Left renal cortex interstitium (tissue), 4 donors: Measurements from ENCODE around the gene DEFB128. TPM values are rescaled to one million over a fixed set of nuclear protein-coding genes. Genes with fewer than 3 reads are reported as not detected.

ENCODE experiments used
- DNase-seq, 4 donors: peaks; one replicate each; pipeline ENCODE4 v3.0.0-alpha.2; 2013; ENCODE audit warnings: low read depth in 4 of 4, low spot score in 2 of 4, missing footprints in 1 of 4
- polyA plus RNA-seq, 4 donors: library from polyadenylated mRNA; unstranded; fragments of 120-200 nt; gene quantifications; one replicate each; pipeline ENCODE4 v1.2.1, GENCODE V29; 2013; ENCODE audit not compliant: insufficient read length in 4 of 4

DEFB128 gene
- polyA plus RNA-seq, 4 donors: not detected

DNA sequence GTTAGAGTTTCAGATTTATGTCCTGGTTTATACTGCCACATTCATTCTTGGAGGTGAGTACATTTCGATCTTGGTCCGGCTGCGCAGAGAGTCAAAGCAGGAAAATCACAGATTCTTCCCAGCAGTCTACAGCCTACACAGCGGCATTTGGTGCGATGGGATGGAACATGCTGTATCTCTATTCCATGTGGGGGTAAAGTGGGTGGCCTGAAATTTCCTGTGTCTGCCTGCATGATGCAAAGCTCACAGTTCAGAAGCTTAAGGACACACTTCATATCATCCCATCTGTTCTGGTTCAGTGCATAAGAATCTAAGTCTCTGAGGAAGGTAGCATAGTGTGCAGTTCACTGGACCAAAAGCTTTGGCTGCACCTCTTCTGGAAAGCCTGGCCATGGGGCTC, 32.4 kb downstream of the DEFB128 start, which contains the start of gene DEFB127:
Gene DEFB127 (plus strand): TSS at position 301 of the 400 bp plus-strand sequence. CDS start 91 bp downstream, at position 392.
- no peak for DNase-seq

GRCh38 chr20:152131-152530, 37.4 kb downstream of the DEFB128 start:
- DNase-seq: no peak

- DNase-seq: no peak
Measured at GRCh38 chr20:145877-146276, 43.6 kb downstream of the DEFB128 start.

DNA sequence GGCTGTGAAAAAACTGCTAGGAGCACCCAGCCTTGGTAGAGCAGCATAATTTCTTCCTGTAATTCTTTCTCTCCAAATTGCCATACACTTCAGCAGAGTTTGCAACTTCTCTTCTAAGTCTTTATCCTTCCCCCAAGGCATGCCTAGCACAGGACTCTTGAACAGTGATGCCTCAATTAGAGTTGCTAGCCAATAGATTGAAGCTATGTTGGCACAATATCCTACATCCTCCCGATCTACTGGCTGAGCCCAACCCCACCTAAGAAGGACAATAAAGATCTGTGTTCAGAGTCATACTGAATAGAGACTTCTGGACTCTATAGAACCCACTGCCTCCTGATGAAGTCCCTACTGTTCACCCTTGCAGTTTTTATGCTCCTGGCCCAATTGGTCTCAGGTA, 47.2 kb downstream of the DEFB128 start, which contains the start of gene DEFB126:
Gene DEFB126 (plus strand): TSS at position 301 of the 400 bp plus-strand sequence. CDS start 39 bp downstream, at position 340.
- no peak for DNase-seq

Other genes with a start within 250 kb of the DEFB128 start
- gene DEFB125, start 102.0 kb downstream of the DEFB128 start, polyA plus RNA-seq: not detected
- gene DEFB126, start 47.1 kb downstream of the DEFB128 start, polyA plus RNA-seq: not detected
- not detected for gene DEFB127, start 32.3 kb downstream of the DEFB128 start, polyA plus RNA-seq
- gene DEFB129, start 37.5 kb upstream of the DEFB128 start, polyA plus RNA-seq: not detected
- under 1 TPM in 1 of 4 donors, not detected in 3; 0.10 TPM for gene DEFB132, start 68.0 kb upstream of the DEFB128 start, polyA plus RNA-seq
- 10 to 100 TPM; 32.0 to 43.0 (median 37.6) TPM for gene C20orf96, start 101.0 kb upstream of the DEFB128 start, polyA plus RNA-seq
- 10 to 100 TPM; 41.0 to 59.0 (median 48.3) TPM for gene ZCCHC3, start 107.9 kb upstream of the DEFB128 start, polyA plus RNA-seq
- 10 to 100 TPM; 25.1 to 45.5 (median 36.8) TPM for gene SOX12, start 135.8 kb upstream of the DEFB128 start, polyA plus RNA-seq
- gene NRSN2, start 157.4 kb upstream of the DEFB128 start, polyA plus RNA-seq: 10 to 100 TPM; 45.3 to 56.4 (median 49.5) TPM
- gene TRIB3, start 191.0 kb upstream of the DEFB128 start, polyA plus RNA-seq: 1 to 10 TPM; 3.8 to 5.4 (median 4.1) TPM
- 100 to 1,000 TPM in 2 of 4 donors, 10 to 100 TPM in 2; 66.5 to 111 (median 91.9) TPM for gene RBCK1, start 218.6 kb upstream of the DEFB128 start, polyA plus RNA-seq